HEK293 (cell line): ENCODE results near the gene DDX39A.

Experiments
- CTCF ChIA-PET: fragments of 350-600 bp; formaldehyde crosslinking; extraction: SDS; loops from one replicate; lab custom pipeline; 2021; ENCODE audit warnings: antibody characterized with exemption; lab: Yijun Ruan, JAX
- POLR2A ChIA-PET: fragments of 300-600 bp; formaldehyde crosslinking; extraction: SDS; loops from one replicate; lab custom pipeline; 2020; ENCODE audit warnings: antibody characterized with exemption, inconsistent platforms; lab: Yijun Ruan, JAX
- H3K27ac ChIP-seq: fragments of 200-500 bp; sonication (Bioruptor generic); 2 replicates; pipeline ENCODE4 v1.5.1; 2014; ENCODE audit warnings: low read depth, low read length, control low read depth, inconsistent platforms; ENCODE audit errors: extremely low read depth
- H3K36me3 ChIP-seq, 2 experiments: fragments of 200-500 bp in 1 of 2; sonication (Bioruptor generic) in 1 of 2; 1 replicate in 1 of 2; 2 replicates in 1 of 2; pipeline ENCODE4 v1.5.1; 2014 to 2017; ENCODE audit warnings: inconsistent platforms in 2 of 2, low read length in 2 of 2; ENCODE audit not compliant: control insufficient read depth in 2 of 2, insufficient read depth in 1 of 2
- H3K4me1 ChIP-seq: fragments of 200-500 bp; sonication (Bioruptor generic); 2 replicates; pipeline ENCODE4 v1.5.1; 2014; ENCODE audit warnings: mild to moderate bottlenecking, low read length, inconsistent platforms; ENCODE audit not compliant: control insufficient read depth, insufficient read depth
- H3K4me3 ChIP-seq: 2 replicates; pipeline ENCODE4 v1.5.1; 2011; ENCODE audit warnings: low read depth, mild to moderate bottlenecking, control low read depth, low read length, moderate library complexity
- H3K9me3 ChIP-seq: fragments of 200-500 bp; sonication (Bioruptor generic); 2 replicates; pipeline ENCODE4 v1.5.1; 2014; ENCODE audit warnings: low read depth, low read length, inconsistent platforms; ENCODE audit not compliant: control insufficient read depth, insufficient read depth
- FEZF1 ChIP-seq: fragments of 450-650 bp; formaldehyde crosslinking; IDR thresholded peaks from 2 replicates; pipeline ENCODE4 v1.5.1; 2016; ENCODE audit warnings: missing biosample characterization, missing genetic modification characterization
- IKZF3 ChIP-seq: fragments of 450-650 bp; IDR thresholded peaks from 2 replicates; pipeline ENCODE4 v1.5.0; 2018; ENCODE audit warnings: missing biosample characterization, mild to moderate bottlenecking, missing genetic modification characterization, moderate library complexity
- KLF7 ChIP-seq: fragments of 450-650 bp; formaldehyde crosslinking; IDR thresholded peaks from 2 replicates; pipeline ENCODE4 v1.5.1; 2016; ENCODE audit warnings: missing biosample characterization, missing genetic modification characterization, borderline replicate concordance
- KLF8 ChIP-seq: fragments of 450-650 bp; formaldehyde crosslinking; IDR thresholded peaks from 2 replicates; pipeline ENCODE4 v1.5.1; 2016; ENCODE audit warnings: missing biosample characterization, missing genetic modification characterization
- KLF9 ChIP-seq: fragments of 450-650 bp; formaldehyde crosslinking; IDR thresholded peaks from 2 replicates; pipeline ENCODE4 v1.5.1; 2016; ENCODE audit warnings: missing biosample characterization, missing genetic modification characterization, low read depth
- MYNN ChIP-seq: fragments of 450-650 bp; formaldehyde crosslinking; IDR thresholded peaks from 2 replicates; pipeline ENCODE4 v1.5.1; 2016; ENCODE audit warnings: missing biosample characterization, missing genetic modification characterization, borderline replicate concordance
- REPIN1 ChIP-seq: fragments of 450-650 bp; formaldehyde crosslinking; IDR thresholded peaks from 2 replicates; pipeline ENCODE4 v1.5.1; 2017; ENCODE audit warnings: missing biosample characterization, missing genetic modification characterization, low read depth
- SCRT2 ChIP-seq: fragments of 450-650 bp; formaldehyde crosslinking; IDR thresholded peaks from 2 replicates; pipeline ENCODE4 v1.5.1; 2016; ENCODE audit warnings: missing biosample characterization, missing genetic modification characterization
- ZBTB44 ChIP-seq: fragments of 450-650 bp; IDR thresholded peaks from 2 replicates; pipeline ENCODE4 v1.5.1; 2018; ENCODE audit warnings: missing biosample characterization, mild to moderate bottlenecking, missing genetic modification characterization
- ZNF274 ChIP-seq, 2 experiments: fragments of 200-500 bp in 1 of 2; fragments of 450-650 bp in 1 of 2; sonication (Bioruptor generic) in 1 of 2; formaldehyde crosslinking in 1 of 2; IDR thresholded peaks; 2 replicates each; pipeline versions ENCODE4 v1.5.1 to v1.6.1; 2014 to 2016; ENCODE audit warnings: borderline replicate concordance in 1 of 2, inconsistent platforms in 1 of 2, low read length in 1 of 2, missing biosample characterization in 1 of 2, missing genetic modification characterization in 1 of 2
- ZNF341 ChIP-seq: fragments of 450-650 bp; formaldehyde crosslinking; IDR thresholded peaks from 2 replicates; pipeline ENCODE4; 2016; ENCODE audit warnings: low read depth, missing biosample characterization, missing genetic modification characterization
- ZNF555 ChIP-seq: fragments of 450-650 bp; formaldehyde crosslinking; conservative IDR thresholded peaks from 2 replicates; pipeline ENCODE4 v1.5.1; 2017; ENCODE audit warnings: missing biosample characterization, mild to moderate bottlenecking, missing genetic modification characterization, inconsistent platforms
- ZNF558 ChIP-seq: fragments of 450-650 bp; formaldehyde crosslinking; IDR thresholded peaks from 2 replicates; pipeline ENCODE4 v1.5.1; 2016; ENCODE audit warnings: missing biosample characterization, missing genetic modification characterization
- ZNF571 ChIP-seq: fragments of 450-650 bp; formaldehyde crosslinking; IDR thresholded peaks from 2 replicates; pipeline ENCODE4 v1.5.0; 2017; ENCODE audit warnings: missing biosample characterization, missing genetic modification characterization
- ZNF585B ChIP-seq: fragments of 450-650 bp; formaldehyde crosslinking; IDR thresholded peaks from 2 replicates; pipeline ENCODE4 v1.5.1; 2016; ENCODE audit warnings: missing biosample characterization, missing genetic modification characterization
- ZNF704 ChIP-seq: fragments of 450-650 bp; formaldehyde crosslinking; IDR thresholded peaks from 2 replicates; pipeline ENCODE4 v1.5.1; 2016; ENCODE audit warnings: missing biosample characterization, missing genetic modification characterization
- TF ChIP-seq, protein P1 (sequence below): fragments of 450-650 bp; formaldehyde crosslinking; IDR thresholded peaks from 2 replicates; pipeline ENCODE4 v1.5.1; 2016; ENCODE audit warnings: missing biosample characterization, missing genetic modification characterization
- TF ChIP-seq, protein P2 (sequence below): fragments of 450-650 bp; formaldehyde crosslinking; IDR thresholded peaks from 2 replicates; pipeline ENCODE4 v1.5.1; 2016; ENCODE audit warnings: missing biosample characterization, missing genetic modification characterization
- TF ChIP-seq, protein P3 (sequence below): fragments of 450-650 bp; formaldehyde crosslinking; IDR thresholded peaks from 2 replicates; pipeline ENCODE4 v1.5.1; 2017; ENCODE audit warnings: missing biosample characterization, missing genetic modification characterization

The DDX39A gene

GRCh38 chr19:14449321-14449720, 30.2 kb upstream of the DDX39A start (continued):
- TF ChIP-seq ZBTB44: no peak
- no peak for TF ChIP-seq FEZF1 (tag by site-specific recombination)
- TF ChIP-seq, protein P1, sequence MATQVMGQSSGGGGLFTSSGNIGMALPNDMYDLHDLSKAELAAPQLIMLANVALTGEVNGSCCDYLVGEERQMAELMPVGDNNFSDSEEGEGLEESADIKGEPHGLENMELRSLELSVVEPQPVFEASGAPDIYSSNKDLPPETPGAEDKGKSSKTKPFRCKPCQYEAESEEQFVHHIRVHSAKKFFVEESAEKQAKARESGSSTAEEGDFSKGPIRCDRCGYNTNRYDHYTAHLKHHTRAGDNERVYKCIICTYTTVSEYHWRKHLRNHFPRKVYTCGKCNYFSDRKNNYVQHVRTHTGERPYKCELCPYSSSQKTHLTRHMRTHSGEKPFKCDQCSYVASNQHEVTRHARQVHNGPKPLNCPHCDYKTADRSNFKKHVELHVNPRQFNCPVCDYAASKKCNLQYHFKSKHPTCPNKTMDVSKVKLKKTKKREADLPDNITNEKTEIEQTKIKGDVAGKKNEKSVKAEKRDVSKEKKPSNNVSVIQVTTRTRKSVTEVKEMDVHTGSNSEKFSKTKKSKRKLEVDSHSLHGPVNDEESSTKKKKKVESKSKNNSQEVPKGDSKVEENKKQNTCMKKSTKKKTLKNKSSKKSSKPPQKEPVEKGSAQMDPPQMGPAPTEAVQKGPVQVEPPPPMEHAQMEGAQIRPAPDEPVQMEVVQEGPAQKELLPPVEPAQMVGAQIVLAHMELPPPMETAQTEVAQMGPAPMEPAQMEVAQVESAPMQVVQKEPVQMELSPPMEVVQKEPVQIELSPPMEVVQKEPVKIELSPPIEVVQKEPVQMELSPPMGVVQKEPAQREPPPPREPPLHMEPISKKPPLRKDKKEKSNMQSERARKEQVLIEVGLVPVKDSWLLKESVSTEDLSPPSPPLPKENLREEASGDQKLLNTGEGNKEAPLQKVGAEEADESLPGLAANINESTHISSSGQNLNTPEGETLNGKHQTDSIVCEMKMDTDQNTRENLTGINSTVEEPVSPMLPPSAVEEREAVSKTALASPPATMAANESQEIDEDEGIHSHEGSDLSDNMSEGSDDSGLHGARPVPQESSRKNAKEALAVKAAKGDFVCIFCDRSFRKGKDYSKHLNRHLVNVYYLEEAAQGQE (tag by site-specific recombination): no peak
- no peak for TF ChIP-seq ZNF274 (IDR thresholded peaks at IDR 0.05; ENCODE audit: low read length)
- TF ChIP-seq ZNF274 (tag by site-specific recombination; IDR thresholded peaks at IDR 0.05; ENCODE audit: borderline replicate concordance): no peak
- no peak for TF ChIP-seq IKZF3 (tag by site-specific recombination)
- TF ChIP-seq KLF7 (tag by site-specific recombination): no peak
- TF ChIP-seq ZNF558: no peak
- no peak for TF ChIP-seq ZNF555 (tag by site-specific recombination)
- no peak for TF ChIP-seq MYNN (tag by site-specific recombination)

GRCh38 chr19:14446336-14447036, 27.3 kb upstream of the DDX39A start:
- Histone ChIP-seq H3K4me1 (no peaks in the 10 kb centered on the region), H3K4me3 (no peak overlapping the region), H3K27ac (no peak overlapping the region), H3K9me3 (no peaks in the 10 kb centered on the region), H3K36me3 (peaks cover 49 to 89% of the 10 kb centered on the region in 2 experiments)
- CTCF ChIA-PET: no interaction called here
- TF ChIP-seq, protein P2, sequence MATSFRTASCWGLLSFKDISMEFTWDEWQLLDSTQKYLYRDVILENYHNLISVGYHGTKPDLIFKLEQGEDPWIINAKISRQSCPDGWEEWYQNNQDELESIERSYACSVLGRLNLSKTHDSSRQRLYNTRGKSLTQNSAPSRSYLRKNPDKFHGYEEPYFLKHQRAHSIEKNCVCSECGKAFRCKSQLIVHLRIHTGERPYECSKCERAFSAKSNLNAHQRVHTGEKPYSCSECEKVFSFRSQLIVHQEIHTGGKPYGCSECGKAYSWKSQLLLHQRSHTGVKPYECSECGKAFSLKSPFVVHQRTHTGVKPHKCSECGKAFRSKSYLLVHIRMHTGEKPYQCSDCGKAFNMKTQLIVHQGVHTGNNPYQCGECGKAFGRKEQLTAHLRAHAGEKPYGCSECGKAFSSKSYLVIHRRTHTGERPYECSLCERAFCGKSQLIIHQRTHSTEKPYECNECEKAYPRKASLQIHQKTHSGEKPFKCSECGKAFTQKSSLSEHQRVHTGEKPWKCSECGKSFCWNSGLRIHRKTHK: no peak
- peak; percentile 72 for TF ChIP-seq KLF8 (tag by site-specific recombination)
- peak; percentile 47; the same call in 1 of the 2 replicates for TF ChIP-seq KLF9 (tag by site-specific recombination)
- TF ChIP-seq KLF7 (tag by site-specific recombination): peak; percentile 81; the same call in 1 of the 2 replicates
- POLR2A ChIA-PET: no interaction called here

GRCh38 chr19:14443632-14444216, 24.6 kb upstream of the DDX39A start:
- no peak overlapping the region for H3K27ac ChIP-seq
- ChIA-PET CTCF (no interaction called here), POLR2A (no interaction called here)
- 0 out of 2 replicates have a peak, but pooled peaks cover 2% of the 10 kb centered on the region for H3K4me1 ChIP-seq
- no peak overlapping the region for H3K4me3 ChIP-seq
- no peaks in the 10 kb centered on the region for H3K9me3 ChIP-seq
- peaks cover 44 to 74% of the 10 kb centered on the region in 2 experiments for H3K36me3 ChIP-seq
- no peak for TF ChIP-seq ZNF704 (tag by site-specific recombination)
- TF ChIP-seq REPIN1 (tag by site-specific recombination): no peak
- no peak for TF ChIP-seq ZNF585B (tag by site-specific recombination)
- no peak for TF ChIP-seq ZNF571 (tag by site-specific recombination)
- TF ChIP-seq ZNF341 (tag by site-specific recombination): no peak
- TF ChIP-seq SCRT2: 0 out of 2 replicates have a peak, but pooled peaks have one; percentile 27
- TF ChIP-seq, protein P3, sequence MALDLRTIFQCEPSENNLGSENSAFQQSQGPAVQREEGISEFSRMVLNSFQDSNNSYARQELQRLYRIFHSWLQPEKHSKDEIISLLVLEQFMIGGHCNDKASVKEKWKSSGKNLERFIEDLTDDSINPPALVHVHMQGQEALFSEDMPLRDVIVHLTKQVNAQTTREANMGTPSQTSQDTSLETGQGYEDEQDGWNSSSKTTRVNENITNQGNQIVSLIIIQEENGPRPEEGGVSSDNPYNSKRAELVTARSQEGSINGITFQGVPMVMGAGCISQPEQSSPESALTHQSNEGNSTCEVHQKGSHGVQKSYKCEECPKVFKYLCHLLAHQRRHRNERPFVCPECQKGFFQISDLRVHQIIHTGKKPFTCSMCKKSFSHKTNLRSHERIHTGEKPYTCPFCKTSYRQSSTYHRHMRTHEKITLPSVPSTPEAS (tag by site-specific recombination): peak; percentile 78
- TF ChIP-seq, protein P2: no peak
